H1 (cell line): ENCODE measurements around the gene CCDC73. TPM values are rescaled to one million over a fixed set of nuclear protein-coding genes. Genes with fewer than 3 reads are reported as not detected.
"Not testable (repeated sequence)": the region's sequence is repeated elsewhere in the genome, so short reads cannot be mapped to it uniquely, and the experiment has no call there.

Experiments
- CTCF ChIA-PET: fragments of 300-600 bp; sonication (Branson Sonifier 250); formaldehyde crosslinking; loops from one replicate; lab custom pipeline; 2021; ENCODE audit not compliant: partially characterized antibody; lab: Charles Lee
- POLR2A ChIA-PET: fragments of 300-600 bp; sonication (Branson Sonifier 250); formaldehyde crosslinking; loops from one replicate; lab custom pipeline; 2021; ENCODE audit warnings: inconsistent platforms; ENCODE audit not compliant: partially characterized antibody; lab: Charles Lee
- DNase-seq, 2 experiments: peaks; one replicate each; pipeline versions ENCODE4 v3.0.0 to v3.0.0-alpha.2; 2010 to 2022; ENCODE audit warnings: low spot score in 2 of 2, low read depth in 1 of 2, mixed read lengths in 1 of 2
- FAIRE-seq: peaks from 2 replicates; lab custom pipeline; 2011; peaks lifted over from hg19 to GRCh38; lab: Jason Lieb, UNC
- H2AFZ ChIP-seq: 2 replicates; pipeline ENCODE4 v1.8.1; 2012; ENCODE audit warnings: low read length, inconsistent platforms
- H2AK5ac ChIP-seq: 2 replicates; pipeline ENCODE4 v1.6.1; 2013; ENCODE audit warnings: low read depth, low read length
- H2BK120ac ChIP-seq: replicated peaks from 2 replicates; pipeline ENCODE3; 2013; ENCODE audit warnings: low read depth, low read length, inconsistent platforms
- H2BK12ac ChIP-seq: 2 replicates; pipeline ENCODE4 v1.6.1; 2013; ENCODE audit warnings: low read depth, low read length
- H2BK15ac ChIP-seq: 2 replicates; pipeline ENCODE4 v1.6.1; 2013; ENCODE audit warnings: low read length
- H2BK20ac ChIP-seq: 2 replicates; pipeline ENCODE4 v1.6.1; 2013; ENCODE audit warnings: low read length
- H2BK5ac ChIP-seq: 2 replicates; pipeline ENCODE4 v1.6.1; 2013; ENCODE audit warnings: low read depth, low read length
- H3K14ac ChIP-seq: 2 replicates; pipeline ENCODE4 v1.6.1; 2013; ENCODE audit warnings: inconsistent platforms; ENCODE audit not compliant: insufficient read length
- H3K18ac ChIP-seq: 2 replicates; pipeline ENCODE4 v1.6.1; 2013; ENCODE audit warnings: low read length; ENCODE audit errors: extremely low read depth
- H3K23ac ChIP-seq: 2 replicates; pipeline ENCODE4 v1.6.1; 2013; ENCODE audit warnings: inconsistent platforms; ENCODE audit not compliant: insufficient read length
- H3K23me2 ChIP-seq: 2 replicates; pipeline ENCODE4 v1.6.1; 2013; ENCODE audit warnings: low read depth, low read length
- H3K27ac ChIP-seq: 2 replicates; pipeline ENCODE4 v1.6.1; 2011; ENCODE audit warnings: low read depth, low read length, inconsistent platforms
- H3K27me3 ChIP-seq, 4 experiments: replicated peaks in 1 of 4; 1 replicate in 1 of 4; 2 replicates in 3 of 4; pipeline versions ENCODE4 v1.6.1 to v1.8.1; 2011 to 2013; ENCODE audit warnings: low read length in 3 of 4, mild to moderate bottlenecking in 3 of 4, inconsistent platforms in 2 of 4, mixed read lengths in 2 of 4, moderate library complexity in 1 of 4; ENCODE audit not compliant: control insufficient read depth in 3 of 4, insufficient read depth in 3 of 4; ENCODE audit errors: extremely low read depth in 1 of 4
- H3K36me3 ChIP-seq, 4 experiments: 2 replicates each; pipeline versions ENCODE4 v1.6.1 to v1.8.1; 2011 to 2013; ENCODE audit warnings: mild to moderate bottlenecking in 4 of 4, low read length in 3 of 4, moderate library complexity in 2 of 4, control low read depth in 1 of 4, inconsistent platforms in 1 of 4; ENCODE audit not compliant: insufficient read depth in 4 of 4, control insufficient read depth in 2 of 4
- H3K4ac ChIP-seq: replicated peaks from 2 replicates; pipeline ENCODE3; 2013; ENCODE audit warnings: low read length, low read depth, mixed read lengths, inconsistent platforms; ENCODE audit not compliant: insufficient read length
- H3K4me1 ChIP-seq, 4 experiments: replicated peaks in 1 of 4; 1 replicate in 1 of 4; 2 replicates in 3 of 4; pipeline versions ENCODE4 v1.6.1 to v1.8.1; 2011 to 2013; ENCODE audit warnings: low read length in 3 of 4, inconsistent platforms in 2 of 4, mixed read lengths in 1 of 4; ENCODE audit not compliant: insufficient read depth in 4 of 4, control insufficient read depth in 3 of 4
- H3K4me2 ChIP-seq, 2 experiments: 2 replicates each; pipeline versions ENCODE4 v1.6.1 to v1.8.1; 2011 to 2013; ENCODE audit warnings: low read depth in 2 of 2, low read length in 2 of 2, control low read depth in 1 of 2, inconsistent platforms in 1 of 2, mild to moderate bottlenecking in 1 of 2; ENCODE audit not compliant: insufficient read depth in 1 of 2
- H3K4me3 ChIP-seq, 4 experiments: fragments of 200-600, 300-600 bp in 1 of 4; sonication (generic), shearing (Covaris generic), sonication (Bioruptor Twin) in 1 of 4; 2 replicates each; pipeline versions ENCODE4 v1.5.1 to v1.8.1; 2011 to 2016; ENCODE audit warnings: low read length in 4 of 4, low read depth in 3 of 4, control low read depth in 2 of 4, inconsistent platforms in 2 of 4, mild to moderate bottlenecking in 2 of 4, mixed read lengths in 1 of 4, moderate library complexity in 1 of 4; ENCODE audit not compliant: insufficient read depth in 2 of 4; ENCODE audit errors: extremely low read depth in 1 of 4
- H3K56ac ChIP-seq: replicated peaks from 2 replicates; pipeline ENCODE3; 2013; ENCODE audit warnings: low read depth, mild to moderate bottlenecking, mixed read lengths, low read length, inconsistent platforms; ENCODE audit not compliant: insufficient read length
- H3K79me1 ChIP-seq: 2 replicates; pipeline ENCODE4 v1.6.1; 2013; ENCODE audit warnings: low read depth, low read length, control low read depth
- H3K79me2 ChIP-seq, 2 experiments: 2 replicates each; pipeline versions ENCODE4 v1.6.1 to v1.8.1; 2012 to 2013; ENCODE audit warnings: low read length in 2 of 2, mild to moderate bottlenecking in 2 of 2, inconsistent platforms in 1 of 2; ENCODE audit not compliant: insufficient read depth in 2 of 2, control insufficient read depth in 1 of 2
- H3K9ac ChIP-seq, 4 experiments: replicated peaks in 1 of 4; 1 replicate in 1 of 4; 2 replicates in 3 of 4; pipeline versions ENCODE4 v1.6.1 to v1.8.1; 2011 to 2013; ENCODE audit warnings: low read depth in 3 of 4, low read length in 3 of 4, control low read depth in 2 of 4, mild to moderate bottlenecking in 2 of 4, moderate library complexity in 2 of 4, inconsistent platforms in 1 of 4; ENCODE audit errors: extremely low read depth in 1 of 4
- H3K9me3 ChIP-seq, 2 experiments: 2 replicates each; pipeline versions ENCODE4 v1.6.1 to v1.8.1; 2012 to 2013; ENCODE audit warnings: mild to moderate bottlenecking in 2 of 2, moderate library complexity in 2 of 2, control low read depth in 1 of 2, inconsistent platforms in 1 of 2, low read depth in 1 of 2, low read length in 1 of 2, mixed read lengths in 1 of 2; ENCODE audit not compliant: insufficient read depth in 2 of 2
- H4K20me1 ChIP-seq, 2 experiments: replicated peaks in 1 of 2; 2 replicates each; pipeline versions ENCODE3 to v1.8.1; 2011 to 2013; ENCODE audit warnings: inconsistent platforms in 2 of 2, low read length in 2 of 2, mild to moderate bottlenecking in 1 of 2; ENCODE audit not compliant: insufficient read depth in 2 of 2, control insufficient read depth in 1 of 2
- H4K5ac ChIP-seq: 2 replicates; pipeline ENCODE4 v1.6.1; 2013; ENCODE audit warnings: low read length, low read depth, mixed read lengths, inconsistent platforms; ENCODE audit not compliant: insufficient read length
- H4K8ac ChIP-seq: 2 replicates; pipeline ENCODE4 v1.8.0; 2013; ENCODE audit warnings: mild to moderate bottlenecking, moderate library complexity, low read length, inconsistent platforms; ENCODE audit not compliant: insufficient read depth; ENCODE audit errors: extremely low read depth
- H4K91ac ChIP-seq: replicated peaks from 2 replicates; pipeline ENCODE3; 2013; ENCODE audit warnings: low read length, mixed read lengths, inconsistent platforms; ENCODE audit not compliant: insufficient read length
- WGBS, 2 experiments: shearing (Covaris generic) in 1 of 2; methylation state at CpG; one replicate each; pipeline versions ENCODE4 v1.1.6 to v1.1.7; 2013 to 2015; ENCODE audit warnings: low lambda C conversion rate in 2 of 2, mixed read lengths in 2 of 2, inconsistent platforms in 1 of 2, low coverage in 1 of 2, missing lambda C conversion rate in 1 of 2; ENCODE audit not compliant: insufficient replicate concordance in 2 of 2, insufficient coverage in 1 of 2, insufficient read length in 1 of 2; ENCODE audit errors: extremely low coverage in 1 of 2, missing lambda C conversion rate in 1 of 2; 5-methylcytosine and 5-hydroxymethylcytosine counted together
- polyA plus RNA-seq, 7 experiments: library from polyadenylated mRNA; depleted of rRNA in 3 of 7; stranded (reverse) in 5 of 7; unstranded in 2 of 7; fragments of >200 nt in 5 of 7; fragments of 200-250 nt in 2 of 7; gene quantifications; 1 replicate in 5 of 7; 2 replicates in 1 of 7; 4 replicates in 1 of 7; pipeline versions ENCODE4 v1.2.1 to v1.2.3, GENCODE V29; 2011 to 2013; ENCODE audit warnings: missing spikeins in 2 of 7, mixed read lengths in 2 of 7
- total RNA-seq: library from RNA; stranded (reverse); fragmentation: NEBNext Ultra II Directional; extraction: Animal tissue kit (Norgen Biotek cat#: 25700); gene quantifications from 2 replicates; pipeline ENCODE4 v1.2.1, GENCODE V29; 2021

The CCDC73 gene
- total and polyA plus RNA-seq, 2 of the 8 experiments (the other 6 are each of a cell fraction or from before 2014, with no cell fraction given) = not detected

- H3K9ac ChIP-seq, DNase-seq, H3K27me3 ChIP-seq, H3K23ac ChIP-seq, H3K14ac ChIP-seq, H3K23me2 ChIP-seq, H2AK5ac ChIP-seq, H2AFZ ChIP-seq, H3K56ac ChIP-seq, FAIRE-seq, H2BK15ac ChIP-seq, H4K20me1 ChIP-seq, H3K9me3 ChIP-seq, H3K18ac ChIP-seq, H3K79me1 ChIP-seq, H4K91ac ChIP-seq, H3K4me2 ChIP-seq, H3K79me2 ChIP-seq, H2BK120ac ChIP-seq, H3K36me3 ChIP-seq, H3K27ac ChIP-seq, H3K4ac ChIP-seq, H2BK5ac ChIP-seq, H4K8ac ChIP-seq, H4K5ac ChIP-seq, H2BK12ac ChIP-seq, H2BK20ac ChIP-seq, H3K4me1 ChIP-seq, H3K4me3 ChIP-seq: not testable (repeated sequence)
- POLR2A ChIA-PET = interaction anchor here (1.8 kb wide), 1 partner anchor 9 kb away, joined by 4 read pairs; no protein-coding TSS in a partner anchor
- 80% methylated on average over 1 of the region's 1 CpG; no CpG with 5 or more reads in 1 of the 2 experiments for WGBS, 2 experiments
- CTCF ChIA-PET = interaction anchor here (0.8 to 4.5 kb wide), 4 partner anchors 18 to 39 kb away, joined by 3 to 35 read pairs (median 6); no protein-coding TSS in a partner anchor
Measured at GRCh38 chr11:32753181-32753580, 41.3 kb downstream of the CCDC73 start.
